ENCODE data around the gene PYGB.

Gene PYGB

GRCh38 chr20:25253606-25254275 is 5.9 kb downstream of the PYGB start:
- no peak; the same call in 1 of the 2 replicates for TF ChIP-seq NFIC (IDR thresholded peaks at IDR 0.05)
- no peak; the same call in 1 of the 2 replicates for TF ChIP-seq CEBPB (IDR thresholded peaks at IDR 0.05)
- no peak for TF ChIP-seq FOXM1 (IDR thresholded peaks at IDR 0.05; ENCODE audit: borderline replicate concordance, low read depth)
- TF ChIP-seq TEAD4 (IDR thresholded peaks at IDR 0.05), result peak; percentile 78
- TF ChIP-seq, protein P1, sequence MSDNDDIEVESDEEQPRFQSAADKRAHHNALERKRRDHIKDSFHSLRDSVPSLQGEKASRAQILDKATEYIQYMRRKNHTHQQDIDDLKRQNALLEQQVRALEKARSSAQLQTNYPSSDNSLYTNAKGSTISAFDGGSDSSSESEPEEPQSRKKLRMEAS (IDR thresholded peaks at IDR 0.05), result no peak
- peak; percentile 42; the same call in 1 of the 2 replicates for TF ChIP-seq EP300 (IDR thresholded peaks at IDR 0.05; ENCODE audit: borderline replicate concordance)

DNA sequence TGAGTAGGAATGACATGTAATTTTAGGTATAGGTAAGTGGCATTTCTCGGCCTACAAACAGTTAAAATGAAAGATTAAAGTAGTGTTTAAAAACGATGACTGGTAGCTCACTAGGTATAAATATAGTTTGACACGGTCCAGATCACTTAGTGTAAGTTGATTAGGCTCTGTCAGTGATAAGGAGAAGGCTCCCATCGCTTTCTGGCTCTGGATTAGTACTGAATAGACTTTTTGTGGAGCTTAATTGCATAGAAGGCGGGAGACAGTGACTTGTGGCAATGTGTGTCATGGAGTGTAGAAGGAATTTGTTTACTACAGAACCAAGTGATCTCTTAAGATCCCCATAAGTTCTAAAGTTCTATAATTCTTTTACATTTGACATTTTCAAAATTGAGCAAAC is 6.7 kb downstream of the PYGB start:
- no peak for TF ChIP-seq TCF12 (IDR thresholded peaks at IDR 0.05; ENCODE audit: low read depth)
- no peak for TF ChIP-seq YY1 (IDR thresholded peaks at IDR 0.05; ENCODE audit: low read depth)
- TF ChIP-seq, protein P2, sequence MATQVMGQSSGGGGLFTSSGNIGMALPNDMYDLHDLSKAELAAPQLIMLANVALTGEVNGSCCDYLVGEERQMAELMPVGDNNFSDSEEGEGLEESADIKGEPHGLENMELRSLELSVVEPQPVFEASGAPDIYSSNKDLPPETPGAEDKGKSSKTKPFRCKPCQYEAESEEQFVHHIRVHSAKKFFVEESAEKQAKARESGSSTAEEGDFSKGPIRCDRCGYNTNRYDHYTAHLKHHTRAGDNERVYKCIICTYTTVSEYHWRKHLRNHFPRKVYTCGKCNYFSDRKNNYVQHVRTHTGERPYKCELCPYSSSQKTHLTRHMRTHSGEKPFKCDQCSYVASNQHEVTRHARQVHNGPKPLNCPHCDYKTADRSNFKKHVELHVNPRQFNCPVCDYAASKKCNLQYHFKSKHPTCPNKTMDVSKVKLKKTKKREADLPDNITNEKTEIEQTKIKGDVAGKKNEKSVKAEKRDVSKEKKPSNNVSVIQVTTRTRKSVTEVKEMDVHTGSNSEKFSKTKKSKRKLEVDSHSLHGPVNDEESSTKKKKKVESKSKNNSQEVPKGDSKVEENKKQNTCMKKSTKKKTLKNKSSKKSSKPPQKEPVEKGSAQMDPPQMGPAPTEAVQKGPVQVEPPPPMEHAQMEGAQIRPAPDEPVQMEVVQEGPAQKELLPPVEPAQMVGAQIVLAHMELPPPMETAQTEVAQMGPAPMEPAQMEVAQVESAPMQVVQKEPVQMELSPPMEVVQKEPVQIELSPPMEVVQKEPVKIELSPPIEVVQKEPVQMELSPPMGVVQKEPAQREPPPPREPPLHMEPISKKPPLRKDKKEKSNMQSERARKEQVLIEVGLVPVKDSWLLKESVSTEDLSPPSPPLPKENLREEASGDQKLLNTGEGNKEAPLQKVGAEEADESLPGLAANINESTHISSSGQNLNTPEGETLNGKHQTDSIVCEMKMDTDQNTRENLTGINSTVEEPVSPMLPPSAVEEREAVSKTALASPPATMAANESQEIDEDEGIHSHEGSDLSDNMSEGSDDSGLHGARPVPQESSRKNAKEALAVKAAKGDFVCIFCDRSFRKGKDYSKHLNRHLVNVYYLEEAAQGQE (IDR thresholded peaks at IDR 0.05; ENCODE audit: low read depth), result no peak
- no peak for TF ChIP-seq TEAD4 (IDR thresholded peaks at IDR 0.05)
- TF ChIP-seq ZBTB7A (IDR thresholded peaks at IDR 0.05; ENCODE audit: low read depth), result no peak
- no peak for TF ChIP-seq NFIC (IDR thresholded peaks at IDR 0.05)

DNA sequence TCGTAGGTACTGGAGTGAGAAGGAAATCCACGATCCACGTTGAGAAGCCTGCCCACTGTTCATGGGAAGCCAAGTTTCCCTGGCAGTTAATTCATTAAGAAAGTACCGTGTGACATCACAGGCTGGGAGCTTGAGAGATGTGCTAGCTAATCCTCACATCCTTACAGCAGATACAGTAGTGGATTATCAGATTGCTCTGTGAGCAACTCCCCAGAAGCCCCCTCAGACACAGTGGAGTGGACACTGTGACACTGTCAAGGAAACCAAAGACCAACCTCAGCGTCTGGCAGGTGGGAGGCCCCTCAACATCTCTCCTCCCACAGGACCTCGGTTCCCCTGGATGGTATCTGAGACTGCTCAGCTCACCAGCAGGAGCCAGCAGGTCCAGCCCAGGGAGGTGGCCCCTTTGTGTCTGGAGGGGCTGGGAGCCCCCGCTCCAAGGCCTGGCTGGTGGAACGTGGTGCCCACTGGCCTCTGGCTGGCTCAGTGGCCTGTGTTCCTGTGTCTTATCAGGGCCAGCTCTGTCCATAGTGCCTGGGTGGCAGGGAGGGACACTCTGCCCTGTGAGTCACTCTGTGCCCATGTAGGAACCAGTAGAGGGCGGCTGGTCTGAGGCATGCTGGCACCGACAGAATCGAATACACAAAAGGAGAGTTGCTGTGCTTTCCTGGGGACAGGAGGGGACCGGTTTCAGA is 7.2 kb downstream of the PYGB start:
- TF ChIP-seq CEBPB (IDR thresholded peaks at IDR 0.05) (no peak), RAD21 (IDR thresholded peaks at IDR 0.05; ENCODE audit: low read depth) (no peak), YY1 (IDR thresholded peaks at IDR 0.05; ENCODE audit: low read depth) (no peak), FOXM1 (IDR thresholded peaks at IDR 0.05; ENCODE audit: borderline replicate concordance, low read depth) (no peak), USF1 (IDR thresholded peaks at IDR 0.05) (no peak), TCF12 (IDR thresholded peaks at IDR 0.05; ENCODE audit: low read depth) (no peak), EP300 (IDR thresholded peaks at IDR 0.05; ENCODE audit: borderline replicate concordance) (no peak), EGR1 (IDR thresholded peaks at IDR 0.05) (no peak), ZBTB7A (IDR thresholded peaks at IDR 0.05; ENCODE audit: low read depth) (no peak), CREB1 (IDR thresholded peaks at IDR 0.05; ENCODE audit: low read depth) (no peak), NFIC (IDR thresholded peaks at IDR 0.05) (no peak), TAF1 (IDR thresholded peaks at IDR 0.05; ENCODE audit: low read depth) (no peak), TEAD4 (IDR thresholded peaks at IDR 0.05) (no peak)
- TF ChIP-seq, protein P1 (IDR thresholded peaks at IDR 0.05), result no peak
- TF ChIP-seq, protein P2 (IDR thresholded peaks at IDR 0.05; ENCODE audit: low read depth), result no peak

DNA sequence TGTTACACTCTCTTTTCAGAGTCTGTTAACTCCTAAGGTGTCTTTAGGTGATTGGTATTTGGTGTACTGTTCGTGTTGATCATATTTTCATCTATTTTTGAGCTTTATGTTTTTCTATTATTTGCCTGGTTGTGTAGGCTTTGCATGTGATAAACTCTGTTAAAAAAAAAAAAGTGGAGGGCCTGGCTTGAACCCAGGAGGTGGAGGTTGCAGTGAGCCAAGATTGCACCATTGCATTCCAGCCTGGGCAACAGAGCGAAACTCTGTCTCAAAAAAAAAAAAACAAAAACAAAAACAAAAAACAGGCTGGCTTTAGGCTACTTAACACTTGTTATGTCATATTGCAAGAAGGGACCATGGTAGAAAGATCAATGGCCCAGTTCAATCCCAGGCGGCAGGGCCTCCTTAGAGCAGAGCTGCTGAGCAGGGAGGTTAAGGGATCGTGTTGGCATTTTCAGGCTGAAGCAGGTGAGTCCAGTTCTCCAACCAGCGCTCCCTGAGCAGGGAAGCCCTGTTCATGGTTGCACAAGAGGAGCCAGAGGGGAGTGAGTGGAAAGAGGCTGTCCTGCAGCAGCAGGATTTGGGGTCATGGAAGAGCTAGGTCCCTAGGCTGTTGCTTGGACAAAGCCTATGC is 8.5 kb downstream of the PYGB start:
- TF ChIP-seq EGR1 (IDR thresholded peaks at IDR 0.05) (no peak), USF1 (IDR thresholded peaks at IDR 0.05) (no peak), FOXM1 (IDR thresholded peaks at IDR 0.05; ENCODE audit: borderline replicate concordance, low read depth) (no peak), NFIC (IDR thresholded peaks at IDR 0.05) (peak; percentile 58), RAD21 (IDR thresholded peaks at IDR 0.05; ENCODE audit: low read depth) (no peak), CEBPB (IDR thresholded peaks at IDR 0.05) (peak; percentile 81), TEAD4 (IDR thresholded peaks at IDR 0.05) (0 out of 2 replicates have a peak, but pooled peaks have one; percentile 46)

DNA sequence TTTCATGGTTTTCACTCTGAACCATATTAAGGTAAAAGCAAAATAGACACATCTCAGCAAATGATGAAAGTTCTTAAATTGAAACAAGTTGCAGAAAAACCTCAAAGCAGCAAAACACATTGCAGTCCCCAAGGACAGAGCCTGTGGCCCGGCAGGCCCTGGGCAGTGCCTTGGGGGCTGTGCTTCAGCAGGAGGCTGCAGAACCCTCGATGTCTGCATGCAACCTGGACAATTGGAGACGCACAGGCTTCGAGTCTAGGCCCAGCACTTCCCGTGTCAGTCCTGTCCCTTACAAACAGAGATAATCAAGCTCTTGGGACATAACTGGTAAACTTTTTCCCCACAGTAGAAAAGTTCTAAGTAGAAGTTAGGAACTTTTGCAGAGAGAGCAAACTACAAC is 9.2 kb downstream of the PYGB start:
- TF ChIP-seq YY1 (IDR thresholded peaks at IDR 0.05; ENCODE audit: low read depth) (no peak), EGR1 (IDR thresholded peaks at IDR 0.05) (no peak), TCF12 (IDR thresholded peaks at IDR 0.05; ENCODE audit: low read depth) (no peak), EP300 (IDR thresholded peaks at IDR 0.05; ENCODE audit: borderline replicate concordance) (no peak), FOXM1 (IDR thresholded peaks at IDR 0.05; ENCODE audit: borderline replicate concordance, low read depth) (no peak), NFIC (IDR thresholded peaks at IDR 0.05) (no peak), USF1 (IDR thresholded peaks at IDR 0.05) (no peak), CEBPB (IDR thresholded peaks at IDR 0.05) (no peak), CREB1 (IDR thresholded peaks at IDR 0.05; ENCODE audit: low read depth) (no peak), TAF1 (IDR thresholded peaks at IDR 0.05; ENCODE audit: low read depth) (no peak), TEAD4 (IDR thresholded peaks at IDR 0.05) (no peak)
- TF ChIP-seq, protein P1 (IDR thresholded peaks at IDR 0.05), result no peak
- TF ChIP-seq, protein P2 (IDR thresholded peaks at IDR 0.05; ENCODE audit: low read depth), result no peak

Measured in Ishikawa (cell line).